Measurements from ENCODE around the gene ACAA2.

Gene ACAA2

DNA sequence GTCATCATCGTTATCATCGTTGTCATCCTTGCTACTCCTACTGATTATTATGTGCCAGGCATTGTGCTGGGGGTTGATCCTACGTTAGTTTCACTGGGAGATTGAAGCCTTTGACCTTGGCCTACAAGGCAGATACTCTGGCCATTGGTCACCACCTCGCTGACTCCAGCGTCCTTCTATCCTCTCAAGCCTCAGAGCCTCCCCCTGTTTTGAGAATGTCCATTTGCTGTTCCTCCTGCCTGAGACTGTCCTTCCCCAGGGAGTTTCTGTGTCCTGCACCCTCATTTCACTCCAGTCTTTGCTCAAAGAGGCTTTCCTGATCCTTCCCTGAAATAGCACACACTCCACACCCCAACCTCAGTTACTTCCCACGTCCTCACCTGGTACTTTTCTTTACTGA is 57.8 kb downstream of the ACAA2 start:
- TF ChIP-seq CTCF (IDR thresholded peaks at IDR 0.05; ENCODE audit: low read depth, low read length), result no peak

GRCh38 chr18:49754866-49755265 is 58.5 kb downstream of the ACAA2 start:
- DNase-seq (ENCODE audit: extremely low read depth, low read depth), result no peak

More for the DNA sequence above, 57.8 kb downstream of the ACAA2 start:
- DNase-seq (ENCODE audit: extremely low read depth, low read depth), result no peak

GRCh38 chr18:49753643-49754042 is 59.7 kb downstream of the ACAA2 start:
- no peak for TF ChIP-seq CTCF (IDR thresholded peaks at IDR 0.05; ENCODE audit: low read depth, low read length)
- DNase-seq (ENCODE audit: extremely low read depth, low read depth), result no peak

More at GRCh38 chr18:49754866-49755265, 58.5 kb downstream of the ACAA2 start:
- no peak for TF ChIP-seq CTCF (IDR thresholded peaks at IDR 0.05; ENCODE audit: low read depth, low read length)

- DNase-seq (ENCODE audit: extremely low read depth, low read depth), result no peak
- TF ChIP-seq CTCF (IDR thresholded peaks at IDR 0.05; ENCODE audit: low read depth, low read length), result no peak
Measured at GRCh38 chr18:49752095-49752457, 61.3 kb downstream of the ACAA2 start.

GRCh38 chr18:49751427-49752094 is 61.8 kb downstream of the ACAA2 start:
- TF ChIP-seq CTCF (IDR thresholded peaks at IDR 0.05; ENCODE audit: low read depth, low read length), result no peak
- no peak for DNase-seq (ENCODE audit: extremely low read depth, low read depth)

DNA sequence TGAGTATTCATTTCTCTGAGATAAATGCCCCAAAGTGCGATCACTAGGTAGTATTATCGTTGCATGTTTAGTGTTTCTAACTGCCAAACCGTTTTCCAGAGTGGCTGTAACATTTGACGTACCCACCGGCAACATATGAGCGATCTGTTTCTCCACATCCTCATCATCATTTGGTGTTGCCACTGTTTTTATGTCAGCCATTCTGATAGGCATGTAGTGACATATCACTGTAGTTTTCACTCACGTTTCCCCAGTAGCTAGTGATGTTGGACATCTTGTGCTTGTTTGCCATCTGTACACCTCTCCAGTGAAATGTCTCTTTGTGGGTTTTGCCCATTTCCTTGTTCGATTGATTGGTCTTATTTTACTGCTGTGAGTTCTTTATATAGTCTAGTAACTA is 63.8 kb downstream of the ACAA2 start:
- TF ChIP-seq CTCF (IDR thresholded peaks at IDR 0.05; ENCODE audit: low read depth, low read length), result no peak
- DNase-seq (ENCODE audit: extremely low read depth, low read depth), result no peak

DNA sequence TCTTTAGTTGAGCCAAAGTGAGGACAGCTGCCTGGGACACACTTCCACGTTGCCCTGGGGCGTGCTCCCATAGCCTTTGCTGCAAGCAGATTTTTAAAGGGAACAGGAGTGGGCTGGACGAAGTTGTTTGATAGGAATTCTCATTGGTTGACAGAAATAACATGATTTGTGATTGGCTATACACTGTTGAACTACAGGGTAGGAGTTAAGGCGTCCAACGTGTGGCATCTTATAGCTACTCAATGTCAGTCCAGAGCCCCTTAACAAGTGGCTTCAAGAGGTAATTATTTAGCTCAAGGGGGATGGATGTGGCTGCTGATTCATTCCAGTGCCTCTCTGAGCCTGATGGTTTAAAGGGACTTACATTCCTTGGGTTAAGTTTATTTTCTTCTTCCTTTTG is 65.5 kb downstream of the ACAA2 start:
- no peak for DNase-seq (ENCODE audit: extremely low read depth, low read depth)
- no peak for TF ChIP-seq CTCF (IDR thresholded peaks at IDR 0.05; ENCODE audit: low read depth, low read length)
